Measurements from ENCODE around the gene MEGF11.
"Not testable (repeated sequence)": the region's sequence is repeated elsewhere in the genome, so short reads cannot be mapped to it uniquely, and the experiment has no call there.

Gene MEGF11

GRCh38 chr15:65887565-65887964 lies 366.0 kb downstream of the MEGF11 start:
- DNase-seq (ENCODE audit: low read depth): no peak

DNA sequence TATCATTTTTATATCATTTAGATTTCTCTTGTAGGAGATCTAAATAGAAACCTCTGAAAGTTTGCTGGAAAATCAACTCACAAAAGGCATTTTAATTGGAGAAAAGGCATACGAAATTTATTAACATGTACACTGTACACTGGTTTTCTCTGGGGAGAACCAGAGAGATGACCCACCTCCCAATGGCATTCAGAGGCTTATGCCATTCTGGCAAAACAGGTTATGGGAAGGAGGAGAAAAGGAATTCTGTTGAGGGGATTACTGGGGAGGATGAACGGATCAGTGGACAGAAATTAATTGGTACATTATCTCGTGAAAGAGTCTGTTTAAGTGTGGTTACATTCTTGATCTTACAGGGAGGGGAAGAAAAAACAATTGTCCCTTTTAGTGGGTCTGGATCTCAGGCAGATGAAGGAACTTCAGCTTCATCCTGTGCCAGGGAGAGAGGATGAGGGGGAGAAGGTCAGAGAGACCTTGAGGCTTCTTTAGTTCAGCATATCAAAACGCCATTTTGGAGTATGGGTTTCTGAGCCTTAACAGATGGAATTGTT lies 367.8 kb downstream of the MEGF11 start:
- DNase-seq (ENCODE audit: low read depth): no peak

GRCh38 chr15:65884511-65884910 lies 369.0 kb downstream of the MEGF11 start:
- no peak for DNase-seq (ENCODE audit: low read depth)

- no peak for DNase-seq (ENCODE audit: low read depth)
Measured at GRCh38 chr15:65883571-65883970, 370.0 kb downstream of the MEGF11 start.

- no peak for DNase-seq (ENCODE audit: low read depth)
Measured at GRCh38 chr15:65881766-65882434, 371.6 kb downstream of the MEGF11 start.

DNA sequence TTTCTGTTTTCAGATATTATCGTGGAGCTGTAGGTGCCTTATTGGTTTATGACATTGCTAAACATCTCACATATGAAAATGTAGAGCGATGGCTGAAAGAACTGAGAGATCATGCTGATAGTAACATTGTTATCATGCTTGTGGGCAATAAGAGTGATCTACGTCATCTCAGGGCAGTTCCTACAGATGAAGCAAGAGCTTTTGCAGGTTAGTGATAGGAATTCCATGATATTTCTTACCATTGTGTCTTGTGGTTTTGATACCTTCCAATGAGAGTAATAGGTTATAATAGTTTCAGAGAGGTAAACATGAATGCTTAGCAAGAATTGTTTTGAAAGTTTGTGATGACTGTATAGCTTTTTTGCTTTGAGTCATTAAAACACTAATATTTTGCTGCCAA lies 375.8 kb downstream of the MEGF11 start:
- no peak for DNase-seq (ENCODE audit: low read depth)

DNA sequence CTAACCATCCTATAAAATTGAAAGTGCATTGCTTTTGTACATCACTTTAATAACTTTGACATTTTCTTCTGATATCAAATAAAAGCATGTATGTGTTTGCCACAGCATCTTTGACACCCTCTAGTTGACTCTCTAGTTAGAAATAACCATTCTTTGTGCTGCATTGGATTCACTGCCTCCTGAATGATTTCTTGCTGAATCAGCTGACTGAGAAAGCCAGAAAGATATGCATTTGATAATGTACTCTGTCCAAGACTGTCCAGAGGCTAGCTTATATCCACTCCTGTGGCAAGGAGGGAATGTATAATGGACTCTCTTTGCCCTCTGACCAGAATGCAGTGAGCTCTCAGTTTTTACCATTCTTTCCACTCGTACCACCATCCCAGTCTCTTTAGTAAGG lies 378.1 kb downstream of the MEGF11 start:
- DNase-seq (ENCODE audit: low read depth): no peak

- no peak for DNase-seq (ENCODE audit: low read depth)
Measured at GRCh38 chr15:65873256-65873655, 380.3 kb downstream of the MEGF11 start.

DNA sequence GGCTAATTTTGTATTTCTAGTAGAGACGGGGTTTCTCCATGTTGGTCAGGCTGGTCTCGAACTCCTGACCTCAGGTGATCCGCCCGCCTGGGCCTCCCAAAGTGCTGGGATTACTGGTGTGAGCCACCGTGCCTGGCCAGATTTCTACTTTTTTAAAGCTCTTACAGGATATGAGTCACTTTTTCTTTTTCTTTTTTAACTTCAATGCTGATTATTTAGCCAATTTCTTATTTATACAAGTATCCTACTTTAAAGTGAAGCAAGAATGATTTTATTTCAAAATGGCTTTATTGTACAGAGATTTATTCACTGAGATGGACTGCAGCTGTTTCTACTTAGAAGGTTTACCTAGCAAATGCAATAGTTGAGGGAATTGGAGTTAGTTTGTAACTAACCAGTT lies 381.0 kb downstream of the MEGF11 start:
- DNase-seq (ENCODE audit: low read depth): not testable (repeated sequence)

GRCh38 chr15:65871886-65872285 lies 381.7 kb downstream of the MEGF11 start:
- DNase-seq (ENCODE audit: low read depth): not testable (repeated sequence)

- no peak for DNase-seq (ENCODE audit: low read depth)
Measured at GRCh38 chr15:65870889-65871533, 382.5 kb downstream of the MEGF11 start.

- DNase-seq (ENCODE audit: low read depth): no peak
Measured at GRCh38 chr15:65869954-65870871, 383.3 kb downstream of the MEGF11 start.

DNA sequence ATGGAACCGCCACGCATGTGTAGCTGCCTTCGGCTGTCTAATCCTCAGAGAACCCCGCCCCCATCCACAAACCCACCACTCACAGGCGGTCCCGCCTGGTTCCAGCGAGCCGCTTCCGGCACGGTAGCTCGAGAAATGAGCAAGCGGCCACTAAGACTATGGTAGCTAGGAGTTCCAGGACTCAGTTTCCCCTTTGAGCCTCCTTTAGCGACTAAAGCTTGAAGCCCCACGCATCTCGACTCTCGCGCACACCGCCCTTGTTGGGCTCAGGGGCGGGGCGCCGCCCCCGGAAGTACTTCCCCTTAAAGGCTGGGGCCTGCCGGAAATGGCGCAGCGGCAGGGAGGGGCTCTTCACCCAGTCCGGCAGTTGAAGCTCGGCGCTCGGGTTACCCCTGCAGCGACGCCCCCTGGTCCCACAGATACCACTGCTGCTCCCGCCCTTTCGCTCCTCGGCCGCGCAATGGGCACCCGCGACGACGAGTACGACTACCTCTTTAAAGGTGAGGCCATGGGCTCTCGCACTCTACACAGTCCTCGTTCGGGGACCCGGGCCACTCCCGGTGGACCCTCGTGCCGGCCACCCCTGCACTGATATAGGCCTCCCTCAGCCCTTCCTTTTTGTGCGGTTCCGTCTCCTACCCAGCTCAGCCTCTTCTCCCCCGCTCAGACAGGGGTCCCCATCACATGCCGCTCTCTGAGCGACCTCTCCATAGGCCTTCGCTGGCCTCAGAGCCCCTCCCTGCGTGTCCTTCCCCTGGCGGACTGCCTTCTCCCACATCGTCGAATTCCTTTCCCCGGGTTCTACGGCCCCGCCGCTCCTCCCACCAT lies 384.2 kb downstream of the MEGF11 start, which contains the start of gene RAB11A:
Gene RAB11A (plus strand): TSS at position 366 of the 828 bp plus-strand sequence. CDS start 95 bp downstream, at position 461.
- DNase-seq (ENCODE audit: low read depth): peak; percentile 90

GRCh38 chr15:65868546-65869125 lies 384.9 kb downstream of the MEGF11 start:
- DNase-seq (ENCODE audit: low read depth): no peak

- not testable (repeated sequence) for DNase-seq (ENCODE audit: low read depth)
Measured at GRCh38 chr15:65867933-65868332, 385.6 kb downstream of the MEGF11 start.

- no peak for DNase-seq (ENCODE audit: low read depth)
Measured at GRCh38 chr15:65867244-65867643, 386.3 kb downstream of the MEGF11 start.

- DNase-seq (ENCODE audit: low read depth): no peak
Measured at GRCh38 chr15:65863106-65863505, 390.4 kb downstream of the MEGF11 start.

DNA sequence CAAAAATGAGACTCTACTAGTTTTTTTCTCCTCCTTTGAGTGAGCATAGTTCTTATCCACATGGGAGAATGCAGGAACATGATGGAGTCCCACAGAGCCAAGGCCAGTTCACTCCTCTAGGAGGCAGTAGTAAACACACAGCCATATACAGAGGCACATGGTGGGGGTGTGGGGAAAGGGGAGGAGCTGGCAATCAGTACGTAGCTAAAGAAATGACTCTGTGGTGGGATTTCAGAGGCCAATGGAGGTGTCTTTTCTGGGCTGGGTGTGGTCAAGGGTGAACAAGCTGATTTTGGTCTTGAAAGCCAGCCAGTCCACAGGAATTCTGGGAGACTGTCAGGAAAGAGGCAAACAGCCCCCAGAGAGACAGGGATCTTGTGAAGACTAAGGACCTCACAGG lies 390.9 kb downstream of the MEGF11 start:
- DNase-seq (ENCODE audit: low read depth): no peak

- DNase-seq (ENCODE audit: low read depth): no peak
Measured at GRCh38 chr15:65857718-65858402, 395.7 kb downstream of the MEGF11 start.

GRCh38 chr15:65856821-65857455 lies 396.6 kb downstream of the MEGF11 start:
- no peak for DNase-seq (ENCODE audit: low read depth)

All from GM04504 (cell line).